Calu3 (cell line): ENCODE results near the gene PPP1R13B. TPM values are rescaled to one million over a fixed set of nuclear protein-coding genes. Genes with fewer than 3 reads are reported as not detected.

Experiments used
- BruUV-seq: library from RNA; stranded (reverse); fragments of 400-500 nt; replicated peaks from 2 replicates; lab custom pipeline; 2021; lab: Mats Ljungman, UMichigan
- CTCF ChIA-PET: fragments of 300-600 bp; sonication (Branson Sonifier 250); formaldehyde crosslinking; loops from one replicate; lab custom pipeline; 2022; ENCODE audit warnings: antibody characterized with exemption; lab: Charles Lee
- DNase-seq: peaks from one replicate; pipeline ENCODE4 v3.0.0; 2022
- H3K27ac Mint-ChIP-seq: one replicate; pipeline ENCODE4 v1.8.0; 2022; ENCODE audit warnings: mixed read lengths; ENCODE audit not compliant: unreplicated experiment
- H3K27me3 Mint-ChIP-seq: one replicate; pipeline ENCODE4 v1.8.0; 2022; ENCODE audit warnings: mixed read lengths; ENCODE audit not compliant: unreplicated experiment
- H3K36me3 Mint-ChIP-seq: one replicate; pipeline ENCODE4 v1.8.0; 2022; ENCODE audit warnings: mild to moderate bottlenecking, moderate library complexity, mixed read lengths; ENCODE audit not compliant: insufficient read depth, unreplicated experiment
- H3K4me1 Mint-ChIP-seq: one replicate; pipeline ENCODE4 v1.8.0; 2022; ENCODE audit warnings: mild to moderate bottlenecking, low read depth, mixed read lengths; ENCODE audit not compliant: unreplicated experiment
- H3K4me3 Mint-ChIP-seq: one replicate; pipeline ENCODE4 v1.8.0; 2022; ENCODE audit warnings: mild to moderate bottlenecking, low read depth, moderate library complexity, mixed read lengths; ENCODE audit not compliant: unreplicated experiment
- H3K9me3 Mint-ChIP-seq: one replicate; pipeline ENCODE4 v1.8.0; 2022; ENCODE audit warnings: low read depth, mixed read lengths; ENCODE audit not compliant: unreplicated experiment
- CTCF ChIP-seq: fragments of 200-600 bp; IDR thresholded peaks from one replicate; pipeline ENCODE4 v1.8.0; 2022; ENCODE audit warnings: antibody characterized with exemption; ENCODE audit not compliant: unreplicated experiment
- intact Hi-C: fragments of 100-400 bp; cut with micrococcal nuclease; formaldehyde crosslinking; loops from one replicate; pipeline ENCODE4 v1.10.0; 2022; ENCODE audit not compliant: unreplicated experiment
- total RNA-seq: library from RNA; stranded (reverse); gene quantifications from 2 replicates; pipeline ENCODE4 v1.2.3, GENCODE V29; 2022

PPP1R13B gene
- total RNA-seq, 1 experiment from 2014 or later, result 27.7 TPM

GRCh38 chr14:103719751-103720150 is 127.6 kb downstream of the PPP1R13B start:
- DNase-seq, result no peak
- Mint-ChIP-seq H3K36me3 (peaks cover 36% of the 10 kb centered on the region), H3K4me3 (no peak overlapping the region), H3K27ac (no peak overlapping the region), H3K4me1 (peaks cover 23% of the 10 kb centered on the region), H3K27me3 (no peaks in the 10 kb centered on the region), H3K9me3 (no peaks in the 10 kb centered on the region)
- CTCF ChIA-PET, result no interaction called here
- no TSS peak for BruUV-seq
- intact Hi-C loops, result no loop called here
- no peak for TF ChIP-seq CTCF

GRCh38 chr14:103718572-103718971 is 128.8 kb downstream of the PPP1R13B start:
- intact Hi-C loops, result no loop called here
- Mint-ChIP-seq H3K4me1 (peaks cover 23% of the 10 kb centered on the region), H3K27ac (no peak overlapping the region), H3K27me3 (no peaks in the 10 kb centered on the region), H3K4me3 (no peak overlapping the region), H3K9me3 (no peaks in the 10 kb centered on the region), H3K36me3 (peaks cover 38% of the 10 kb centered on the region)
- DNase-seq, result no peak
- CTCF ChIA-PET, result interaction anchor here (0.5 to 0.6 kb wide), 2 partner anchors 59 to 1123 kb away, joined by 5 to 10 read pairs; no protein-coding TSS in a partner anchor
- BruUV-seq, result no TSS peak
- TF ChIP-seq CTCF, result no peak

- no peak for DNase-seq
- CTCF ChIA-PET, result no interaction called here
- Mint-ChIP-seq H3K4me1 (peaks cover 30% of the 10 kb centered on the region), H3K9me3 (no peaks in the 10 kb centered on the region), H3K27ac (no peak overlapping the region), H3K4me3 (peak overlapping the region; percentile 94), H3K27me3 (no peaks in the 10 kb centered on the region), H3K36me3 (peaks cover 46% of the 10 kb centered on the region)
- TF ChIP-seq CTCF, result no peak
- intact Hi-C loops, result no loop called here
- BruUV-seq, result TSS peak; percentile 68
These were observed 130.4 kb downstream of the PPP1R13B start for GRCh38 chr14:103716899-103717411.

GRCh38 chr14:103716091-103716801 is 131.1 kb downstream of the PPP1R13B start:
- Mint-ChIP-seq H3K4me3 (peak overlapping the region; percentile 94), H3K4me1 (peaks cover 23% of the 10 kb centered on the region), H3K27ac (no peak overlapping the region), H3K27me3 (no peaks in the 10 kb centered on the region), H3K36me3 (peaks cover 53% of the 10 kb centered on the region), H3K9me3 (no peaks in the 10 kb centered on the region)
- CTCF ChIA-PET, result interaction anchor here (0.5 kb wide), 1 partner anchor 316 kb away, joined by 3 read pairs; no protein-coding TSS in a partner anchor
- TF ChIP-seq CTCF, result no peak
- peak; percentile 25 for DNase-seq
- intact Hi-C loops, result no loop called here
- BruUV-seq, result no TSS peak
